GM23338 (cell line): ENCODE measurements around the gene BCR. TPM values are rescaled to one million over a fixed set of nuclear protein-coding genes. Genes with fewer than 3 reads are reported as not detected.

Experiments used
- ATAC-seq: fragments of 200-7000 bp; cut with Tn5 transposase; 3 replicates; pipeline ENCODE4 v1.9.1; 2020
- DNase-seq: peaks from one replicate; pipeline ENCODE4 v3.0.0-alpha.2; 2015; ENCODE audit warnings: low spot score
- H2AFZ ChIP-seq: fragments of 200-600 bp; sonication (generic); 2 replicates; pipeline ENCODE4 v1.8.0; 2016; ENCODE audit warnings: antibody characterized with exemption, mild to moderate bottlenecking, moderate library complexity
- H3F3A ChIP-seq: fragments of 200-600 bp; sonication (generic); replicated peaks from 2 replicates; pipeline ENCODE4 v1.8.0; 2017; ENCODE audit warnings: antibody characterized with exemption, mixed run types, low read depth
- H3K27ac ChIP-seq: fragments of 200-600 bp; sonication (generic); 2 replicates; pipeline ENCODE4 v1.6.1; 2016; ENCODE audit warnings: low read depth
- H3K27me3 ChIP-seq: fragments of 200-600 bp; sonication (generic); 2 replicates; pipeline ENCODE4 v1.8.0; 2016; ENCODE audit warnings: mild to moderate bottlenecking, mixed run types, moderate library complexity; ENCODE audit not compliant: insufficient read depth
- H3K36me3 ChIP-seq: fragments of 200-600 bp; sonication (generic); 2 replicates; pipeline ENCODE4 v1.8.0; 2016; ENCODE audit warnings: mild to moderate bottlenecking; ENCODE audit not compliant: insufficient read depth
- H3K4me1 ChIP-seq: fragments of 200-600 bp; sonication (generic); 2 replicates; pipeline ENCODE4 v1.8.0; 2016; ENCODE audit warnings: mild to moderate bottlenecking, moderate library complexity; ENCODE audit not compliant: insufficient read depth
- H3K4me2 ChIP-seq: fragments of 200-600 bp; sonication (generic); 2 replicates; pipeline ENCODE4 v1.7.1; 2017; ENCODE audit warnings: mixed run types
- H3K4me3 ChIP-seq: fragments of 200-600 bp; sonication (generic); 2 replicates; pipeline ENCODE4 v1.6.1; 2016; ENCODE audit warnings: mixed run types
- H3K79me2 ChIP-seq: fragments of 200-600 bp; sonication (generic); replicated peaks from 2 replicates; pipeline ENCODE4 v1.8.0; 2017; ENCODE audit warnings: mild to moderate bottlenecking; ENCODE audit not compliant: insufficient read depth
- H3K9me2 ChIP-seq: fragments of 200-600 bp; sonication (generic); 2 replicates; pipeline ENCODE4 v1.8.0; 2017; ENCODE audit not compliant: insufficient read depth
- H4K20me1 ChIP-seq: fragments of 200-600 bp; sonication (generic); replicated peaks from 2 replicates; pipeline ENCODE4 v1.8.0; 2017; ENCODE audit warnings: mild to moderate bottlenecking; ENCODE audit not compliant: insufficient read depth
- H3K27ac Mint-ChIP-seq: 2 replicates; pipeline ENCODE4 v1.8.0; 2020; ENCODE audit warnings: inconsistent platforms, mild to moderate bottlenecking, moderate library complexity, mixed read lengths
- H3K27me3 Mint-ChIP-seq: 3 replicates; pipeline ENCODE4 v1.8.0; 2022; ENCODE audit warnings: low read depth, mild to moderate bottlenecking, moderate library complexity, mixed read lengths, inconsistent platforms; ENCODE audit not compliant: insufficient read depth, poor library complexity
- H3K36me3 Mint-ChIP-seq: 3 replicates; pipeline ENCODE4 v1.8.0; 2021; ENCODE audit warnings: low read depth, mild to moderate bottlenecking, inconsistent platforms, moderate library complexity, mixed read lengths
- H3K4me1 Mint-ChIP-seq: 3 replicates; pipeline ENCODE4 v1.8.0; 2020; ENCODE audit warnings: mild to moderate bottlenecking, inconsistent platforms, mixed read lengths
- H3K4me3 Mint-ChIP-seq: 3 replicates; pipeline ENCODE4 v1.8.0; 2021; ENCODE audit warnings: moderate library complexity, mild to moderate bottlenecking, inconsistent platforms, mixed read lengths
- H3K9me3 Mint-ChIP-seq: 3 replicates; pipeline ENCODE4 v1.8.0; 2020; ENCODE audit warnings: moderate library complexity, mild to moderate bottlenecking, inconsistent platforms, mixed read lengths
- CREB1 ChIP-seq: fragments of 250-450 bp; sonication (Bioruptor Pico); IDR thresholded peaks from 2 replicates; pipeline ENCODE4 v1.5.0; 2020; ENCODE audit warnings: low read depth, mild to moderate bottlenecking, moderate library complexity
- CTCF ChIP-seq, 2 experiments: fragments of 200-600 bp in 1 of 2; sonication (generic) in 1 of 2; conservative IDR thresholded peaks; 2 replicates each; pipeline versions ENCODE4 v1.5.1 to v1.6.1; 2016 to 2017; ENCODE audit warnings: antibody characterized with exemption in 2 of 2, low read depth in 2 of 2, mild to moderate bottlenecking in 2 of 2, moderate library complexity in 1 of 2
- STAT1 ChIP-seq: IDR thresholded peaks from one replicate; pipeline ENCODE4 v1.6.1; 2016; ENCODE audit warnings: antibody characterized with exemption; ENCODE audit not compliant: unreplicated experiment
- ZNF114 ChIP-seq: fragments of 250-450 bp; sonication (Bioruptor Pico); IDR thresholded peaks from 2 replicates; pipeline ENCODE4 v1.5.0; 2020; ENCODE audit warnings: mild to moderate bottlenecking, moderate library complexity
- ZNF462 ChIP-seq: fragments of 250-450 bp; sonication (Bioruptor Pico); IDR thresholded peaks from 2 replicates; pipeline ENCODE4 v1.5.0; 2020; ENCODE audit warnings: mild to moderate bottlenecking, moderate library complexity
- polyA plus RNA-seq: library from polyadenylated mRNA; unstranded; fragments of >200 nt; fragmentation: Nextera tagmentation; extraction: Ambion mirVana; gene quantifications from 2 replicates; pipeline ENCODE4 v1.2.1, GENCODE V29; 2016
- total RNA-seq: library from RNA; depleted of rRNA; stranded (reverse); fragments of >200 nt; shearing (Covaris generic); gene quantifications from 2 replicates; pipeline ENCODE4 v1.2.3, GENCODE V29; 2014

BCR gene
- total and polyA plus RNA-seq, 2 experiments from 2014 or later: 17.7 to 121 TPM

DNA sequence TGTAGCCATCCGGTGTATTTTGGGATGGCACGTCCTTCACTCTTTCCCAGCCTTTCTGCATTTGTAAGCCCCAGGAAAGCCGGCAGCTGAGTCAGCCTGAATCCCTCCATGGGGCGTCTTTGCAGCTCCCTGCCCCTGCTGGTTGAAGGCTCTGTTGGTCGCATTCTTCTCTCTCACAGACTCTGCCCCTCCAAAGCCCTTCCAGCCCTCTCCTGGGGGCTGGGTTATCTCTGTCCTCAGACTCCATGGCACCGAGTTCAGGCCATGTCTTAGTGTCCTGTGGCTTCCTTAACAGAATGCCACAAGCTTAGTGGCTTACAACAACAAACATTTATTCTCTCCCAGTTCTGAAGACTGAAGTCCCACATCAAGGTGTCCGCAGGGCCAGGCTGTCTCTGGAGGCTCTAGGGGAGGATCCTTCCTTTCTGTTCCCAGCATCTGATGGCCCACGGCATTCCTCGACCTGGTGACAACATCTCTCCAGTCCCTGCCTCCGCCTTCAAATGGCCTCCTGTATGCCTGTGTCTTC lies 62.2 kb downstream of the BCR start:
- no peak for TF ChIP-seq STAT1
- TF ChIP-seq CTCF (conservative IDR thresholded peaks at IDR 0.05; ENCODE audit: low read depth in 2 of 2): 0 out of 4 replicates have a peak, but pooled peaks of 1 of the 2 experiments have one; percentile 11
- TF ChIP-seq ZNF462 (CRISPR knock-in tag): peak; percentile 47; the same call in 1 of the 2 replicates
- 0 out of 2 replicates have a peak, but pooled peaks have one; percentile 42 for TF ChIP-seq ZNF114 (CRISPR knock-in tag)
- TF ChIP-seq CREB1 (CRISPR knock-in tag): no peak
- Histone ChIP-seq H3F3A (peaks cover 26% of the 10 kb centered on the region), H3K9me2 (no peaks in the 10 kb centered on the region), H3K27ac (peak overlapping the region; percentile 99), H3K4me1 (peaks cover 74% of the 10 kb centered on the region), H3K27me3 (no peaks in the 10 kb centered on the region), H3K4me2 (peak overlapping the region; percentile 76), H3K36me3 (no peaks in the 10 kb centered on the region), H3K4me3 (peak overlapping the region; percentile 49), H4K20me1 (peaks cover 15% of the 10 kb centered on the region), H2AFZ (no peak overlapping the region), H3K79me2 (peaks cover 77% of the 10 kb centered on the region)
- DNase-seq: peak; percentile 95
- peak; percentile 84 for ATAC-seq
- H3K36me3 Mint-ChIP-seq: peaks cover 15% of the 10 kb centered on the region
- H3K9me3 Mint-ChIP-seq: peaks cover 3% of the 10 kb centered on the region
- peak overlapping the region; percentile 65 for H3K4me3 Mint-ChIP-seq
- peaks cover 30% of the 10 kb centered on the region for H3K27me3 Mint-ChIP-seq
- peaks cover 87% of the 10 kb centered on the region for H3K4me1 Mint-ChIP-seq
- H3K27ac Mint-ChIP-seq: peak overlapping the region; percentile 98
